ENCODE results near the gene SIPA1L3.

SIPA1L3 gene

DNA sequence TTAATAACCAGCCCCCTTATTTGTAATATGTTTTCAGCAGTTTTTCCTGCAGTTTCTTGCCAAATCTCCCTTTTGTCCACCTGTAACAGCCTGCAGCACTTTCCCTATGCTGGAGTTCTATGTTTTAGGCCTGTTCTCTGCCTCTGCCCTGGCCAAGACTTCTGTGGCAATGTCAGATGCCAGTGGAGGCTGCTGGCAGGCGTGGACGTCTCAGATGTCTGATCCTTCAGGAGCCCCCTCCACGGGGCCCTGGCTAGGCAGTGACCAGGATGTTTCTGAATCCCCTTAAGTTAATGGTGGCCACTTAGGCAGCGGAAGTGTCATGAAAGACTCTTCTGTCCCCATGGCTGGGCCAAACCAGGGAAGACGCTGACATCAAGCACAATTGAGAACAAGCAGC is 40.8 kb downstream of the SIPA1L3 start:
- no peak for DNase-seq

DNA sequence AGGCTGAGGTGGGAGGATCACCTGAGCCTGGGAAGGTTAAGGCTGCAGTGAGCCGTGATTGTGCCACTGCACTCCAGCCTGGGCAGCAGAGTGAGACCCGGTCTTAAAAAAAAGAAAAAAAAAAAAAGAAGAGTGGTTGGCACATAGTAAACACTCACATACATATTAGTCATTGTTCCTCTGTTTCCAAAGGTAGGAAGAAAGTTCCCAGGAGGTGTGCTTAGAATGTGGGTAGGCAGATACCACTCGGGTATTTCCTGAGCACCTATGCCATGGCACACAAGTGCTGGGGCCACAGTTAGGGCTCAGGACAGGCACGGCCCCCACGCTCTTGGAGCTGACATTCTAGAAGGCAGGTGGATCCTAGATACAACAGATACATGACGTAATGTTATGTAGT is 41.4 kb downstream of the SIPA1L3 start:
- no peak for DNase-seq

DNA sequence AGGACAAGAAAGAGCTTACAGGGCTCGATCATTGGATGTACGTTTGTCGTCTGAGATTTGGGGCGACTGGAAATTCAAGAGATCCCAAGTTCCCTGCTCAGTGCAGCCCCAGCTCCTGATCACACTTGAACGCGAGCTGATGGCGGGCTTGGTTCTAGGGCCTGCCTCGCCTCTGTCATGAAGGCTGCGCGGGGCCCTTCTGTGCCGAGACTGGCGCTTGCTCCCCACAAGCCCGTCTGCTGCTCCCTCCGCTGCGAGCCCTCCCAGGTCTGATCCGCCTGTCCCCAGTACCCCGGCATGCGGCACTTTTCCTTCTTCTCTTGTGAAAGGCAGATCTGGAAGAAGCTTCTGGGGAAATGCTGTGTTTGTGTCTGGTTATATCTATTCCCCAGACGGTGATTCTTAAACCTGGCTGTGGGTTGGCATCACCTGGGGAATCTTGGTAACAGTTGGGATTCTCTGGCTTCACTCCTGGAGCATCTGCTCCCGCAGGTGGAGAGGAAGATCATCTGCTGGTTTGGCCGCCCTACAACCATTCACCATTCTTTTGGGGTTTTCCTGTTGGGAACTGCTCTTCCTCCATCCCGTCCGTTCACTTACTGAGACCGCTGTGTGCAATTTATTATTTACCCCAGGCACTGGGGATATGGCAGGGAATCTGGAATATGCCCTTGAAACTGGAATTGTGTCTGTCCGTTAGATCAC is 43.6 kb downstream of the SIPA1L3 start:
- DNase-seq, result no peak

DNA sequence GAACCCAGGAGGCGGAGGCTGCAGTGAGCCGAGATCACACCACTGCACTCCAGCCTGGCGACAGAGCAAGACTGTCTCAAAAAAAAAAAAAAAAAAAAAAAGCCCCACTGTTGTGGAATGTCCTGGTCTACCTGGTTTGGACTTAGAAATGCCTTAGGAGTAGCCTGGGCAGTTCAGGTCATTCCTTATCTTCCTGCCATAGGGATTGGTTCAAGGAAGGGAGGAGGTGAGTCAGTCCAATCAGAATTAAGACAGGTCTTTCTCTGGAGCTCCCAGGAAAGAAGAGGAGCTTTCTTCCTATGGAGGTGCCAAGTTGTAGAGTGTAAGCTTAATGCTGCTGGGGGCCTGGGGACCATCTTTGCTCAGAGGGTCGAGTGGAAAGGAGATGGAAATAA is 44.8 kb downstream of the SIPA1L3 start:
- no peak for DNase-seq

DNA sequence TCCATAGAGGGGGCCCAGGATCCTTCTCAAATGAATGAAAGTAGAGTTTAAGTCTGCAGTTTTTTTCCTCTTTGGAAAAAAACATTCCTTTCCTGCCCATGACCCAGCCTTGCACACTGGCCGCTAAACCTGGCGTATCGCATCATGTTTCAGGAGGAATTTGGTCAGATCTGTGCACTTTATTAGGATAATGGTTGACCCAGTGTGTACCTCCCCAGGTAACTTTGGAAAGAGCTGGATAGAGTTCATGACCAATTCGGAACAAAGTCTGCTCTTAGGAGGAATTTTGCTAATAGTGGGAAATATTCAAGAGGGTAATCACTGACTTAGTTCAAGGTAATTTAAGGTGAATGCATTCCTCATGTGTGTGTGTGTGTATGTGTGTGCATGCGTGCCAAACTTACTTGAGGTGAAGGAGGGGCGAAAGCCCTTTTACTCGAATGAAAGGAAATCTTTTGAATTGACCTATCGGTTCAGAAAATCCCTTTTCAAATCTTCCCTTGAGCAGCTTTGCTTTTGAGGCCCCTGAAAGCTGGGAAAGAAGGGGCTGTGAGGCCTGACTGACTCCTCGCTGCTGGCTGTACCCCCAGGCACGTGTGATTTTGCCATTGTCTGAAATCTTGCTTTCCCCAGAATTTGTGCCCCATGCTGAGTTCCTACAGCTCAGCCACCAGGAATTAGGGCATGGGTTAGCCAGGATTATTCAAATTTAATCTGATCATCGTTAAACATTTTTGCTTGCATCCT is 46.3 kb downstream of the SIPA1L3 start:
- DNase-seq, result no peak

DNA sequence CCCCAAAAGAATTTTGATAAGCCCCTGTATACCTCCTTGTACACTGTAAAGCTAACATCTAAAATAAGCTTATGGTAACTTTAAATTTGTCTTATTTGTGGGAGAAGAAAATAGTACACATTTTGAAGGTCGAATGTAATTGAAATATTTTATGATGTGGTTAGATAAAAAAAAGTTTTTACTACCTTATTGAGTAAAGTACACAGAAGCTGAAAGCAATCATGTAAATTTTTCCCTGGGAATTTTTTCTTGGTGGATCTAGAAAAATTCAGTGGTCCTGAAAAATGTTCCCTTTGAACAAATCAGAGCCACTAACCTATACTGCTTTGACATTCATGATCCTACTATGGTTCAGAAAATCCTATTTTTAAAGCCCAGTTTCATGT is 46.9 kb downstream of the SIPA1L3 start:
- DNase-seq, result no peak

DNA sequence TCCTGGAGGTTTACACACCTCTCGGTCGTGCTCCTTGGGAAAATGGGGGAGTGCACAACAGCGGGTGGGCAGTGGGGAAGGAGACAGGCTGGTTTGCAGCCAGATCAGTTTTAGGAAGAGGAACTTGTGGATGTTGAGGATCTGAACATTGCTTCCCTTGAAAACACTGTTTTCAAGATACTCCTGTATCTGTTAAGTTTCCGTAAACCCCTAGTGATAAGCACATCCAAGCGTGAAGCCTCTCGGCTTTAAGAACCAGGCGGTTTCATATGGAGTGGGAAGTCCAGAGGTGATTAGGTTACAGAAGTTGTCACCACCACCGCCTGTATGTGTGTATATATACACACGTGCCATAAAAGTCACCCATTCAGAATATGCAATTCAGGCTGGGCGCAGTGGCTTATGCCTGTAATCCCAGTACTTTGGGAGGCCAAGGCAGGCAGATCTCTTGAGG is 47.4 kb downstream of the SIPA1L3 start:
- DNase-seq, result no peak

DNA sequence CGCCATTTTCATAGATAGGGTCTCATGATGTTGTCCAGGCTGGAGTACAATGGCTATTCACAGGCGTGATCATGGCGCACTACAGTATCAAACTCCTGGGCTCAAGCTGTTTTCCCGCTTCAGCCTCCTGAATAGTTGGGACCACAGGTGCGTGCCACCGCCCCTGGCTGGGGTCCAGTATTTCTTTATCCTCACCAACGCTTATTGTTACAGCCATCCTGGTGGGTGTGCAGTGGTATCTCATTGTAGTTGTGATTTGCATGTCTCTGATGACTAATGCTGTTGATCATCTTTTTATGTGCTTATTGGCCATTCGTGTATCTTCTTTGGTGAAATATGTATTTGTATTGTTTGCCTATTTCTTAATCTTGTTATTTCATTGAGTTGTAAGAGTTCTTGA is 49.0 kb downstream of the SIPA1L3 start:
- no peak for DNase-seq

DNA sequence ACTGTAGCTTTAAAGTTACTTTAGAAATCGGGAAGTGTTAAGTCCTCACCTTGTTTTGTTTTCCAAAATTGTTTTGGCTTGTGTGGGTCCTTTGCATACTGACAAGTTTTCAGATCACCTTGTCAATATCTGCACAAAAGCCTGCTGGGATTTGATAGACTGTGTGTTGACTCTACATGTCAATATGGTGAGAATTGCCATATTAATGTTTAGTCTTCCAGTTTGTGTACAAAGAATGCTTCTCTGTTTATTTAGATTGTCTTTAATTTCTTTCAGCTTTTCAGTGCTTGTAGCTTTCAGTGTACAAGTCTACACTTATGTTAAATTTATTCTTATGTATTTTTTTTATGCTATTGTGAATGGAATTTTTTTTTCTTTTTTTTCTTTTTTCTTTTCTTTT is 50.2 kb downstream of the SIPA1L3 start:
- DNase-seq, result no peak

DNA sequence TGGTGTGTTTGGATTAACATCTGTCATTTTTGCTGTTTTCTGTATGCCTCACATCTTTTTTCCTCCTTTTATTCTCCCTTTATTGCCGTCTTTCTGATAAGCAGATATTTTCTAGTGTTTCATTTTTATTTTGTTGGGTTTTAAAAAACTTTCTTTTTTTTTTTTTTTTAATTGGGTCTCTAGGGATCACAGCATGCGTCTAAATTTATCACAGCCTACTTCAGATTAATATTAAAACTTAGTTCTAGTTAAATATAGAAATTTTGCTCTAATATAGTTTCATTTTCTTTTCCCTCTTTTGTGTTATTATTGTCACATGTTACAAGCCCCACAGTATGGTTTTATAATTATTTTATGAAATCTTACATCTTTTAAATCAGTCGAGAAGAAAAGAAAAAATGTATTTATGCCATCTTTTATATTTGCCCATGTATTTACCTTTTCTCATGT is 52.7 kb downstream of the SIPA1L3 start:
- no peak for DNase-seq

DNA sequence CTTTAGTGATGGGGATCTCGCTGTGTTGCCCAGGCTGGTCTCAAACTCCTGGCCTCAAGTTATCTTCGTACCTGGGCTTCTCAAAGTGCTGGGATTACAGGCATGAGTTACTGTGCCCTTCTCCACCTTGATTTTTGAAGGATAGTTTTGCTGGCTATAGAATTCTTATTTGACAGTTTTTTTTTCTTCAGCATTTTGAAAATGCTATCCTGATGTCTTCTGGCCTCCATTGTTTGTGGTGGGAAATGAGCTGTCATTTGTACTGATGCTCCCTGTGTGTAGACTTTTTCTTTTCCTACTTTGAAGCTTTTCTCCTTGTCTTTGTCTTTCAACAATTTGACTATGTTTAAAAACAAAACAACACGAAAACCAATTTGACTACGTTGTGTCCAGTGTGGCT is 54.2 kb downstream of the SIPA1L3 start:
- DNase-seq, result no peak

DNA sequence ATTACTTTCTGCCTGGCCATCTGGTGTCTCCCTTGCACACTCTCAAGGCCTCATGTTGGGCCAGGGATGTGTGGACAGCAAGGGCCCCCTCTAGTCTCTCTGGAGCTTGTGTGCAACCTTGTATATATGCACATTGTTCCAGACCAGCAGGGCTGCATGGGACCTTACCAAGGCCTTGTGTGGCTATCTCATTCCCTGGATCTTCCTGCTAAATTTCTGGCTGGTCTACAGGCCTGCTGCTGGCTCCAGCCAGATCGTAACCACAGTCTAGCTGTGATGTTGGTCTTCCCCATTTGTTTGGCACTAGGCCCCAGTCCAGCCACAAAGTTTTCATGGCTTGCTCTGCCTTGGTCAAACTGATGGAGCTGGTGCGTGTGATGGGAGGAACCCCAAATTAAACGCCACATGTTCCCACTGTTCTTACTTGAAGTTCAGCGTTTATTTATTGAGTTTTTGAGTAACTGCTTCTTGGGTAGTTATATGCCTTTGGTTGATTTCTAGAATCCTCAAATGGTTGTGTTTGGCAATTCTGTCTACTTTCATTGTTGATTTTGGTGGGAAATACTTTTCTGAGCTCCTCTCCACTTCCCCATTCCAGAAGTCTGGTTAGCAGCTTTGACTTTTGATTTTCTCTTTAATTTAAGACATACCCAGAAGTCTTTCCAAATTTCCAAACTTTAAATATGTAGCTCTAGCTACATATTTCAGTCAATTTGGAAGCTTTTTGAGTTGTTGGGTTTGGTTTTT is 56.4 kb downstream of the SIPA1L3 start:
- DNase-seq, result no peak

DNA sequence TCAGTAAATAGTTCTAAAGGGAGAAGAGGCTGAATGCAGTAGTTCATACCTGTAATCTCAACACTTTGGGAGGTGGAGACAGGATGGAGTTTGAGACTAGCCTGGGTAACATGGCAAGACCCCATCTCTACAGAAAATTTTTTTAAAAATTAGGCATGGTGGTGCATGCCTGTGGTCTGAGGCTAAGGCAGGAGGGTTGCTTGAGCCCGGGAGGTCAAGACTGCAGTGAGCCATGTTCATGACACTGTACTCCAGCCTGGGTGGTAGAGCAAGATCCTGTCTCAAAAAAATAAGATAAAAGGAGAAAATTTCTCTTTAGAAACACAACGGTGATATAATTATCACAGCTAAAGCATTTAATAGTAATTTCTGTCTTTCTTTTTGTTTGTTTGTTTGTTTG is 57.1 kb downstream of the SIPA1L3 start:
- no peak for DNase-seq

DNA sequence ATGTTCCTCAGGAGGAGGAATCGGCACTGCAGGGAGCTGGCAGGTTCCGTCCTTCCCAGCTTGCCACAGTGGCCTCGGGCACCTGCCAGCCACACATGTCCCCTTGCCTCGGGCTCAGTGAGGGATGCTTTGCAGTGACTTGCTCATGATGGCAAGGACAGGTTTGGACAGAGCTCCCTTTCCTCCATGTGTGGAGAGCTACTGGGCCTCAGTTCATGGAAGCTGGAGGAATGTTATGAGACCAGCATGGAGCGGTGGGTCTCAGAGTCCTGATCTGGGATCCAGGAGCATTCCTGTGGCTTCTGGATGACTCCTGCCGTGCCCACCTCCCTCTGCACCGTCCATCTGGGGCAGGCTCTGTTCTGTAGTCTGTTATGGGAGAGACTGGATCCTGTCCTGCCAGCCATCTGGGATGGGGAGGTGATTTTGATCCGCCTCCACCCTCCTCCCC is 59.2 kb downstream of the SIPA1L3 start:
- no peak for DNase-seq

DNA sequence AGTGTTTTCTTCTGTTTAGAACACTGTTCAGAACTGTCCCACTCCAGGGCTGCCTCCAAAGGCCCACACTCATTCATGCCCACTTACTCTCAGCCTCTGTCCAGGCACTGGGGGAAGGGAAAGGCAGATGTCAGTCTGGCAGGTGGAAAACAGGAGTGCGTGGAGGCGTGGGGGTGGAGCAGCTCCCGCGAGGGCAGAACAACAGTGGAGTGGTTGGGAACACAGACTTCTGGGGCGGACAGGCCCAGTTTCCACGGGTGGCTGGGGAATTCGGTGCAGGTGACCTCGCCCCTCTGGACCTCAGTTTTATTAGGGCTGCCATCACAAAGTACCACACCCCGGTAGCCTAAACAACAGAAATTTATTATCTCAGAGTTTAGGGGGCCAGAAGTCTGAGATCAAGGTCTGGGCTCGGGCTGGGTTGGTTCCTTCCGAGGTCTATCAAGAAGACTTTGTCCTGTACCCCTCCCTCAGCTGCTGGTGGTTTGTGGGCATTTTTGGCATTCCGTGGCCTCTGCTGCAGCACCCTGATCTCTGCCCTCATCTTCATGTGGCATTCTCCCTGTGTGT is 59.7 kb downstream of the SIPA1L3 start:
- no peak for DNase-seq

DNA sequence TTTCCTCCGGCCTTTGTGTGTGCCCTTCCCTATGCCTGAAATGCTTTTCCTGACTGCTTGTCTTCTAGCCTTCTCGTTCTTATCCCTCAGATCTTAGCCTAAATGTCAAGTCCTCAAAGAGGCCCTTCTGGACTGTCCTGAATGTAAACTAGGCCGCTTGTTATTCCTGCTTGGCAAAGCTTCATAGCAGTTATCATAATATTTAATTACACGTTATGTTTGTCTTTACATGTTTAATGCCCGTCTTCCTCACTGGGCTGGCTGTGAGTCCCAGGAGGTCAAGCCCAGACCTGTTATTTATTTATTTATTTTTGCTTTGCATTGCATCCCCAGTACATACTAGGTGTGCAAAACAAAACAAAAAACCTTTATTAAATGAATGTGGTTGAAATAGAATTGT is 62.7 kb downstream of the SIPA1L3 start:
- no peak for DNase-seq

DNA sequence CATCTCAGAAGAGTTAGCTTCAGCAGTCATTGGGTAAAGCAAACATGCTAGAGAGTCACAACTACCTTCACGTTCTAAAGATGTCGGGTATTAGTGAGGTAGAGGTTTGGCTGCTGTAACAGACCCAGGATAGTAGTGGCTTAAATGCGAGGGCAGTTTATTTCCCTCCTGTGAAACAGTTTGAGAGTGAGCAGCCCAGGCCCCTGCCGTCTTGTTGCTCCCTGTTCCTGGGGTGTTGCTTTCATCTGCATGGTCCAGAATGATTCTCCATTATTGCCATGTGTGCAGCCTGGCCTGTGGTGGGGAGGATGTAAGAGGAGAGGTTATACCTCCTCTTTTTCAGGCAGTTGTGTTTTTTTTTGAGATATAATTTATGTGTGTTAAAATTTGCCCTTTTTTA is 63.7 kb downstream of the SIPA1L3 start:
- DNase-seq, result no peak

DNA sequence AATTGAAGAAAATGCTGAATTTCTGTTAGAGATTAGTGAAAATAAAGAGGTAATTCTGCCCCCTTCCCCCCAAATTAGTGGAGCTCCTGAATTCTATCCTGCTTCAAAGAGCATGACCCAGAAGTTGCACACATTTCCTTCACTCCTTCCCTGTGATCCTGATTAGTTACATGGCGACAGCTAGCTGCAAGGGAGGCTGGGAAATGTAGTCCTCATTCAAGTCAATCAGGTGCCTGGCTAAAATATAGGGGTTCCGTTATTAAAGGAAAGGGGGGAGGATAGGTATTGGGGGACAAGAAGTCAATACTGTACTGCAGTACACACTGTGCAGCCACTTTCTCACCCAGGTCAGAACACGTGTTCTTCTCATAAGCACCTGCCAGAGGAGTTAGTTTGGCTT is 65.8 kb downstream of the SIPA1L3 start:
- no peak for DNase-seq

DNA sequence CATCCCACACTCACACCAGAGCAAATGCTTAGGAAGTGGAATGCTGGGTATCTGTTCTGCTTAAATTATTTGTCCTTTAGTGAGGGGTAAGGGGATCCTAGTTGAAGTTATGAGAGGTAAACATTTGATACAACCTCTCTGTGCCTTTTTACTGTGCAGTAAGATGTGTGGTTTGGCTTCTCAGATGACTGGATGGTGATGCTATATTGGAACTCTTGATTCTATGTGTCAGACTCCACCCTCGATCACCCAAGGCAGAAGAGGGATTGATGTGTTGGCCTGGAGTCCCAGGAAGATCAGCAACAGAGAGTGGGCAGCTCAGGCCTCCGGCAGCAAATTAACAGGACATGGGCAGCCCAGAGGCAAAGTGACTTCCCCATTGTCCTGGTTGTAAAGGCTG is 66.7 kb downstream of the SIPA1L3 start:
- DNase-seq, result no peak

DNA sequence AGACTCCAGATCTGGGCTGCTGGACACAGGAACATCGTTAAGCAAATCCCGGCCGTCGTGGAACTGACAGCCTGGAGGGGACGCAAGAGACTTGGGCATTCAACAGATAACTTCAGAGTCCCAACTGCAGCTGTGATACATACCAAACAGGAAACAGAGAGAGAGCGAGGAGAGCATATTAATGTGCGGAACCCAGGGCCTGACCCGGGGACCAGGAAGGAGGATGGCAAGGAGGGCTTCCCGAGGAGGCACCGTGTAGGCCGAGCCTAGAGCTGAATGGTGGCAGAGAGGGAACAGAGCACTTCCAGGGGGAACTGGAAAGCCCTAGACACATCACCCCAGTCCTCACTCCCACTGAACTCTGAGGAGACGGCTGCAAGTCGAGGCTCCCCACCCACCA is 68.1 kb downstream of the SIPA1L3 start:
- DNase-seq, result no peak

DNA sequence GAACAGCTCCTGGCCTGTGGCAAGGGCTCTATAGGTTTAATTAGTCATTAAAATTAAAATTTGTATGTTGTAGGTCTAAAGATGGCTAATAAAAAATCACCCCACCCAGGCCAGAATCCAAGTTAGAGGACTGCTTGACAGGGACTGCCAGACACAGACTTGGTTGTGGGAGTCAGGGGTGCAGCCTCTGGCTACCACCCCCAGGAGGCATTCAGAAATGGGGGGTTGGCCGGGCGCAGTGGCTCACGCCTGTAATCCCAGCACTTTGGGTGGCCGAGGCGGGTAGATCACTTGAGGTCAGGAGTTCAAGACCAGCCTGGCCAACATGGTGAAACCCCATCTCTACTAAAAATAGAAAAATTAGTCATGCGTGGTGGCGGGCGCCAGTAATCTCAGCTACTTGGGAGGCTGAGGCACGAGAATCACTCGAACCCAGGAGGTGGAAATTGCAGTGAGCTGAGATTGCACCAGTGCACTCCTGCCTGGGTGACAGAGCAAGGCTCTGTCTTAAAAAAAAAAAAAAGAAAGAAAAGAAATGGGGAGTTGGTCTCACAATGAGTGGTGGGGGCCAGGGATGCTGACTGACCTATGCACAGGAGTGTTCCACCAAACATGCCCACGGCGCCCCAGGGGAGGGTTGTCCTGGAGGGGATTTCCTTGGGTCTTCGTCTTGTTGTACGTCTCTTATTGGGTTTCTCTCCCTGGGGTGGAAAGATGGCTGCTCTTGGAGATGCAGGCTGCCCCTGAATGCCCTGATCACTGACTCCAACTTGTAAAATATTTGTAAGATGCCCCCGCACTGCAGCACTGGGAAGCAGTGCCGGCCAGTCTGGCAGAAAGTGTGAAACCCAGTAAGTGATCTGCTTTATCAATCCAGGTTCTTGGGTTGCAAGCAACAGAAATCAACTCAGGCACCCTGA is 68.8 kb downstream of the SIPA1L3 start:
- no peak for DNase-seq

DNA sequence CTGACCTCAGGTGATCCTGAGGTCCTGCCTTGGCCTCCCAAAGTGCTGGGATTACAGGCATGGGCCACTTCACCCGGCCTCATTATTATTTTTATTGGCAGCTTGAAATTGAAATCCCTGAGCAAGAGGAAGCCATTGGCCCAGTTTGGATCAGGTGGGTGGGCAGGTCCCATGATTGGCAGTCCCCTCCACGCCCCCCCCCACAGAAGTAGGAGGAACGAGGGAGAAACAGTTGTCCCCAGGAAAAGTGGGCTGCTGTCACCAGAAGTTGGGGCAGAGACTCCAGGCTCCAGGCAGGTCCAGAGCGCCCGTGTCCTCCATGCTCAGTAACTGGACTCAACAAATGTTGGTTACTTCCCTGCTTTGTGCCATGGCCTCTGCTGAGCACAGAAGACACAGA is 70.4 kb downstream of the SIPA1L3 start:
- DNase-seq, result no peak

Measured in activated CD4-positive, alpha-beta T cell treated with anti-CD3 and anti-CD28 coated beads for 48 hours (primary cell).